GM10847 (cell line): ENCODE measurements around the gene KCNAB2.

Experiments
- POLR2A ChIP-seq: IDR thresholded peaks from 2 replicates; pipeline ENCODE4 v1.6.1; 2011; ENCODE audit not compliant: insufficient read length; ENCODE audit errors: extremely low read depth

KCNAB2 gene

GRCh38 chr1:6022193-6022592 lies 23.5 kb upstream of the KCNAB2 start:
- TF ChIP-seq POLR2A: no peak

DNA sequence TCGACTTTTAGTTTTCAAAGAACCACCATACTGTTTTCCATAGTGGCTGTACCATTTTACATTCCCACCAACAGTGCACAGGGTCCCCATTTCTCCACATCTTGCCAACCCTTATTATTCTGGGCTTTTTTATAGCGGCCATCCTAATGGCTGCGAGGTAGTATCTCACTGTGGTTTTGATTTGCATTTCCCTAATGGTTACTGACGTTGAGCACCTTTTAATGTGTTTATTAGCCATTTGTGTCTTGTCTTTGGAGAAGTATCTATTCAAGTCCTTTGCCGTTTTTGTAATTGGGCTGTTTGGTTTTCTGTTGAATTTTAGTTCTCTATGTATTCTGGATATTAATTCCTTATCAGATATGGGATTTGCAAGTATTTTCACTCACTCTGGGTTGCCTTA lies 22.3 kb upstream of the KCNAB2 start:
- TF ChIP-seq POLR2A: no peak

GRCh38 chr1:6024376-6024775 lies 21.3 kb upstream of the KCNAB2 start:
- no peak for TF ChIP-seq POLR2A

DNA sequence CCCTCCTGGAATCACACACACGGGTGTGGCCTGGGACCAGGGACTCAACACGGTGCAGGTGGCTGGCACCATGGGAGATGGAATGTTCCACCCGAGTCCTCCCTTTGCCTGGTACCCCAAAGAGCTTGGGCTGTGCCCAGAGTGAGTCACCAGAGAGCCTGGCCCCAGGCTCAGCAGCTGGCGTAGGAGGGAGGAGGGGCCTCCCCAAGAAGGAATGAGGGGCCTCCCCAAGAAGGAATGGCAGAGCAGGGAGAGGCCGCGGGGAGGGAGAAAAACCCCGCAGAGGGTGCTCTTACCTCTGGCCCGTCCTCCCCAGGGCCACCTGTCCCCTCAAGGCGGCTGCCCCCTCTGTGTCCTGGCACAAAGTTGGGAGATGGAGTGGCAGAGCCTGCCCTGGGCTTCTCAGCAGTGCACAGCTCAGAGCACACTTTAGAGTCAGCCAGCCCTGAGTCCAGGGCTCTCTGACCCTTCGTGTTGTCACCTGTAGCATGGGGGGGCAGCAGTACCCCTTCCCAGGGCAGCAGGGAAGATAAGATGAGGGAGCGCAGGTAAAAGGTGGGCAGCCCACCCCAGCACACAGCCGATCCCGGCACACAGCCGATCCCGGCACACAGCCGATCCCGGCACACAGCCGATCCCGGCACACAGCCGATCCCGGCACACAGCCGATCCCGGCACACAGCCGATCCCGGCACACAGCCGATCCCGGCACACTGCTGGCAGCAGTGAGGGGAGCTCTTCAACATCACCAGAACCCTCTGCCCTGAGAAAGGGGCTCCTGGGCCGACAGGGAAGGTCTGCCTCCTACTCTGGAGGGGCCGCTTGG lies 20.2 kb upstream of the KCNAB2 start:
- no peak for TF ChIP-seq POLR2A

- peak; percentile 79 for TF ChIP-seq POLR2A
Observed at GRCh38 chr1:6026095-6026809, 19.4 kb upstream of the KCNAB2 start.

DNA sequence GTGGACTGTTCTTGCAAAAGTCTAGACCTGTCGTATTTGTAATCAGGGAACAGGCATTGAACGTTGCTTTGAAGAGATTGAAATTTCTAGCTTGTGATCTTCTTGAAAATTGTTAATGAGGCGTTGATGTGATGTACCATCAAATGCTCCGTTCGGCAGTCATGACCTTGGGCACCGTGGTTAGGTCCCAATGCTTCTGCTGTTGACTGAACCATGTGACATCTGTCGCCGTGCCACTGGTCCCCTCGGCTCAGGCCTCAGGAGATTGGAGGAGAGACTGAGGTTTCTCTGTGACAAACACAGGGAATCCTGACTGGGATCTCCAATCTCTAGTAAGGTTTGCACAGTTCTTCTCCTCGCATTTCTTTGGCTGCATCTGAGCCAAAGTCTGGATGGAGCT lies 18.1 kb upstream of the KCNAB2 start:
- no peak for TF ChIP-seq POLR2A

GRCh38 chr1:6028042-6028850 lies 17.4 kb upstream of the KCNAB2 start:
- TF ChIP-seq POLR2A: no peak

- TF ChIP-seq POLR2A: no peak
Observed at GRCh38 chr1:6029351-6029750, 16.3 kb upstream of the KCNAB2 start.

GRCh38 chr1:6030132-6030531 lies 15.6 kb upstream of the KCNAB2 start:
- TF ChIP-seq POLR2A: no peak

DNA sequence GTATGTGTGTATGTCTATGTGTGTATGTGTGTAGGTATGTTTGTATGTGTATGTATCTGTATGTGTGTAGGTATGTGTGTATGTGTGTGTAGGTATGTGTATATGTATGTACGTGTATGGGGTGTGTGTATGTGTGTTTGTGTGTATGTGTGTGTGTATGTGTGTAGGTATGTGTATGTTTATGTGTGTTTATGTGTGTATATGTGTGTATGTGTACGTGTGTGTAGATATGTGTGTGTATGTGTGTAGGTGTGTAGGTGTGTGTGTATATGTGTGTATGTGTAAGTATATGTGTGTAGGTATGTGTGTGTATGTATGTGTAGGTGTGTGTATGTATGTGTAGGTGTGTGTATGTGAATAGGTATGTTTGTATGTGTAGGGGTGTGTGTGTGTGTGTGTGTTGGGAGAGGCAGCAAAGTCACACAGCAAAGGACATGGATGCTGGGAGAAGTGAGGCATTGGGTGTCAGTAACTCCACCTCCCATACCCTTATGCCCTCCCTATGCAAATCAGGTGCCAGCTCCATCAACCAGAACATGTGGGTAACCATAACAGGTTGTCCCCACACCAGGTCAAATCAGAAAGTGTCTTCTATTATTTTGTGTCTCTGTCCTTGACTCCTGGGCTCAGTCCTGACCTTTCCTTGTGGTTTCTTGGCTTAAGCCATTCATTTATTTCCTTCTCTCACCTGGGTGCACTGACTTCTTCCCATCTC lies 15.0 kb upstream of the KCNAB2 start:
- TF ChIP-seq POLR2A: no peak

- no peak for TF ChIP-seq POLR2A
Observed at GRCh38 chr1:6033124-6033523, 12.6 kb upstream of the KCNAB2 start.

- no peak for TF ChIP-seq POLR2A
Observed at GRCh38 chr1:6033986-6034749, 11.5 kb upstream of the KCNAB2 start.

- TF ChIP-seq POLR2A: no peak
Observed at GRCh38 chr1:6034750-6035096, 11.0 kb upstream of the KCNAB2 start.

GRCh38 chr1:6035303-6035702 lies 10.4 kb upstream of the KCNAB2 start:
- TF ChIP-seq POLR2A: no peak
